T-helper 1 cell (primary cell): Measurements from ENCODE around the gene TPM2.
A peak's percentile ranks its signal among the peaks of the same experiment; 100 is the strongest.

Experiments used
- DNase-seq, 5 donors: peaks; one replicate each; pipeline ENCODE4 v3.0.0-alpha.2; 2012 to 2020

Gene TPM2

DNA sequence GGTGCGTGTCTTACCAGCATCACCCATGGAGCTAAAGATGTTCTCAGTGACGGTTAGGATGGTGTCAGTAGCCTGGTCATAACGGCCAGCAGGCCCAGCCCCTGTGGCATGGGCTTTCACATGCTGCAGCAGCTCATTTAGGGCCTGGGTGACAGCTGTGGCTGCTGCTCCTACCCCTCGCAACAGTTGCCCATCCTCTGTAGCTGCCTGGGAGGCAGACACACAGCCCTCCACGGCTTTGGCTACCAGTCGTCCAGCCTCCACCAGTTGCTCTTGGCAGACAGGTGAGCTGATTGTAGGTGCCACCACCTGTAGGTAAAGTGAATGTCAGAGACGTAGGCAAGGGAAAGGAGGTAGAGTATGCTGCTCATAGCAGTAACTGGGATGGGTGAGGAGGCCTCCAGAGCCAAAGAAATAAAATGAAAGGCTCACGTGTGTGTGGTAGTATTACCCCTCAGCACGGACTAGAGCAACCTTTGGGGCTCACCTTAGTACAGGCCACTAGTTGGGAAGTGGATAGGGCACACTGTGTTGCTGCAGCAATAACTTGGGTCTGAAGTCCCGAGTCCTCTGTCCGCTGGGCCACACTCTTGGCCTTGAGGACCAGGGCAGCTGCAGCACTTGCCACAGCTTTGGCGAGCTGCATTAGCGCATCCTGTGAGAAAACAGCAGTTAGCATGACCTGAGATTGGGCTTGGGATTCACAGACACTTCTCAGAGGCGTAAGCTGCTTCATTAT, 27.6 kb upstream of the TPM2 start:
- DNase-seq: no peak

GRCh38 chr9:35716230-35716629, 26.5 kb upstream of the TPM2 start:
- no peak for DNase-seq

- DNase-seq: no peak
These were observed 25.0 kb upstream of the TPM2 start for GRCh38 chr9:35714579-35715252.

DNA sequence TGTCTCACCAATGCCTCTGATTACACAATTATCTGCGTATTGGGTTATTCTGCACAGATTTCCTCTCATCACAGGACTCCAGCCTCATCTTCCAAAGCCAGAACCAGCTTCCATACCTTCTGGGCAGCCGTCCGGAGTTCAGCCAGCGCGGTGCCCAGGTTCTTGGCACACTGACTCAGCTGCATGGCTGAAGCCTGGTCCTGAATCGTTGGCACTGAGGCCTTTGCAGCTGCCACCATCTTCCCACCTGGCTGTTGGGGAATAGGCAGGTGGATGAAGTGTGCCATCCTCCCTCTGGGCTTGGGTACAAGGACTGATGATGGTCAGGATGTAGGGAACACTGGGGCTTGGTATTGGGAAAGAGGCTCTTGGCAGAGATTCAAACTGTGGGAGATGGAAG, 24.4 kb upstream of the TPM2 start:
- no peak for DNase-seq

GRCh38 chr9:35713578-35713977, 23.9 kb upstream of the TPM2 start:
- DNase-seq: no peak

DNA sequence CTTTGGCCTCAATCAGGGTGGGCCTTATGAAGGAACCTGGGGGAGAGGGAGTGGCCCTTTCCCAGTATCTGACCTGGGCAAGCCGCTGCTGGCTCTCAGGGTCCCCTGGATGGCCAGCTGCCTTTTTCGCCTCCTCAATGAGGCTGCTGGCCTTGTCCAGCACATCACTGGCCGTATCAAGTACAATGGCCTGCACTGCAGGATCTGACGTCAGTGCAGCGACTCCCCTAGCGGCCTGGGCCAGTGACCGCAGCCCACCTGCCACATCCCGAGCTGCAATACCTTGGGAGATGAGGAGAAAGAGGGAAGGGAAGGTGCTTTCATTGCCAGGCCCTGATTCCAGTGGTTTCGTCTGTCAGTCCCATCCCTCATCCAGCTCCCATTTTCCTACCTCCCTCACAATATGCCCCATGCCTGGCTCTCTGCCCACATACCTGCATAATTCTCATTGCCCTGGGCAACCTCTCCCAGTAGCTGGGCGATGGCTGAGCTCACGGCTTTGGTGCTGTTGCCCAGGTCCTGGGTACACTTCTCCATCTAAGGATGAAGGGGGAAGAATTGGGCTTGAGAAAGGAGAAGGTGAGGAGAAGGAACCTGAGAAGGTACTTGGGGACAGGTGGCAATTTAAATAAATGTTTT, 23.2 kb upstream of the TPM2 start:
- DNase-seq: no peak

DNA sequence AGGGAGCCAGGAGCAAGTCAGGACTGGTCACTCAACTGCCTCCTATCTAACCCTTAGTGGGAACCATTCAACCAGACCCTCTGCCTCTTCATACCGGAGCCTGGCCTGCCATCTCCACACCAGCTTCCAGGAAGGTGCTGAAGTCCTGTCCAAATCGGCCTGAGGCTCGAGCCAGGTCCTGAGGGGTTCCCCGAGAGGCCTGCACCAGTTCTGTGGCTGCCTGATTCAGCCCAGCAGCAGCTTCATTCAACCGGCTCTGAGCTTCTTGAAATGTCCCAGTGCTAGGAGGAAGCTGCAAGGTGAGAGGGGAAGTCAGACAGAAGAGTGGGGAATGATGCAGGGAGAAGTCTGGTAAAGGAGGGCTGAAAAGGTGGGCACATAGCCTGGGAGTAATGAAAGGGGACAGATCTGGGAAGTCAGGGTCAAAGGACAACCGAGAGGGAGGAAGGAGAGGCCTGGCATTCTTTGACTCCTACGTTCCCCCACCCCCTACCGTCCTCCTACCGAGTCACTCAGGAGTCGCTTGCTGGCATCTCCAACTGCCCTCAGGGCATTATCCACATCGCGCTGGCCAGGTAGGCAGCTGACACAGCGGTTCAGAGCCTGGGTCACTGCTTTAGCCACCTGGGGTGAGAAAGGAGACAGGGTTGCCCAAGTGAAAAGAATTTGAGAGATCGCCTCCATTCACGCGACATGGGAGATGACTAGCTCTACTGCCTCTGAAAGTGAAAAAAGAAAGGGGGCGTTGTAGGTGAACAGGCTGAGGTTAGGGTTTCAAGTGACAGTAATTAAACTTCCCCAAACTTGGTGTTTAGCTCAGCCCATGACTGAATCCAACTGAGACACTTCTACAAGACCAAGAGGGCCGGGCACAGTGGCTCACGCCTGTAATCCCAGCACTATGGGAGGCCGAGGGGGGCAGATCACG, 22.0 kb upstream of the TPM2 start:
- DNase-seq: no peak

DNA sequence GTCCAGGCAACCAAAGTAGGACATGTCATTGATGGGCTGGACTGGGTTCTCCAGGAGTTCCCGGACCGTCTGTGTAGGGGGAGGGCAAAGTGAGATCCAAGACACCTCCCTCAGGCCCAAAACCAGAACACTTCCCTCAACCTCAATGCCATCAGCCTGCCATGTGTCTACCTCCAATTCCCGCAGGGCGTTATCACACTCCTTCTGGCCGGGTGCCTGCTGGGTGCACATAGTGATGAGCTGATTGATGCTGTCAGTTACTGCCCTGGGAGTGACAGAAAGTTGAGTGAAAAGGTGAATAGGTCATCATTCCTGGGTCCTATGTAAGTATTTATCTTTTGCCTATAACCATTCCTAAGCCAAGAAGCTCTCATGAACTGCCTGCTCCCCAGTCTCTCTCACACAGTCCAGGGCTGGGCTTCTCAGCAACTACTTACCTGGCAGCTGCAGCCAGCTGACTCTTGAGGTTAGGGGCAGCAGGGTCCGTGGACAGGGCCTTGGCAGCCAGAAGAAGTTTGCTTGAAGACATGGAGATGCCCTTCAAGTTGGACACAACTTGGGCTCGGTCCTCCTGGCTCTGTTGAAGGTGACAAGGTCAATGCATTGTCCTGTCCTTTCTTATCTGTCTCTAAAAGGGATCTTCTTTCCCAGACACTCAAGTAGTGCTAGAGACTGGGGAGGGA, 21.2 kb upstream of the TPM2 start:
- no peak for DNase-seq

- DNase-seq: no peak
These were observed 18.4 kb upstream of the TPM2 start for GRCh38 chr9:35708146-35708545.

GRCh38 chr9:35706951-35707350, 17.2 kb upstream of the TPM2 start:
- no peak for DNase-seq

GRCh38 chr9:35705836-35706430, 16.2 kb upstream of the TPM2 start:
- no peak for DNase-seq

DNA sequence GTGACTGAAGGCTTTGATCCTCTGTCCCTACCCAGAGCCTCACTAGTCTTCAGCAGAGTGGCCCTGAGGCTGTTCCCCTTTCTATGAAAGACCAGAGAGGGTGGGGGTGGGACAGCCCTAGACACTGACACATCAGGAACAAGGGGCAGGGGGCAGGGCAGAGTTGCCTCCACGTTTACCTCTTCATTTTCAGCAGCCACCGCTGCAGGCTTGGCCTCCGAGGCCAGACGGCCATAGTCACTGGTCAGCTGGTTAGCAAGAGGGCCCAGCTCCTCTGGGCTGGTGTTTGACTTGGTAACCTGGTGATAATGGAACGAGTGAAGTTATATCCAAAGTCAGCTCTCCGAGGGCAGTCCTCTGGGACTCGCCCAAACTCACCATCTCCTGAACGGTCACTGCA, 15.6 kb upstream of the TPM2 start:
- DNase-seq: no peak

- DNase-seq: no peak
These were observed 14.4 kb upstream of the TPM2 start for GRCh38 chr9:35703906-35704672.

DNA sequence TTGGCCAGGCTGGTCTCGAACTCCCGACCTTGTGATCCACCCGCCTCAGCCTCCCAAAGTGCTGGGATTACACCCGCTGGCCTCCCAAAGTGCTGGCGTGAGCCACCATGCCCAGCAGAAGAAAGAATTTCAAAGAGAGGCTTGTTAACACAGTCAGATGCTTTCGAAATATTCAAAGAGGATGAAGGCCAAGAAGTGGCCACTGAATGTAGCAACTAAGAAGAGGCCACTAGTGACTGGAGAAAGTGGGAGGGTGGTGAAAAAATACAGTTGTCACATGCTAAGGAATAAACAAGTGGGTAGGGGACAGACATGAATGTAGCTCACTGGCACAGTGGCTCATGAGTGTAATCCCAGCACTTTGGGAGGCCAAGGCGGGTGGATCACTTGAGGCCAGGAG, 13.0 kb upstream of the TPM2 start:
- DNase-seq: no peak

DNA sequence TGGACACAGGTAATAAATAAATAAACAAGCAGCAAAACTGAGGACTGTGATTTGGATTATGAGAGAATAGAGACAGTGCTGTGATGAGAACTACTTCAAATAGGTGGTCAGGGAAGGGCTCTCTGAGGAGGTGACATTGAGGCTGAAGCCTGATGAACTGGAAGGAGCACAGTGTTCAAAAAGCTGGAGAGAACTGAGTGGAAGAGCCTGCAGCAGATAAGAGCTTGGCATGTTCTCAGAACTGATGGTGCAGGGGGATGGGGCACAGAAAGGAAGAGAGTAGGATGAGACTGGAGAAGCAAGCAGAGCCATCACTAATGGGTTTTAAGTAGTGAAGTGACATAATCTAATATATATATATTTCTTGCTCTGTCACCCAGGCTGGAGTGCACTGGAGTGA, 11.2 kb upstream of the TPM2 start:
- no peak for DNase-seq

GRCh38 chr9:35700031-35700430, 10.3 kb upstream of the TPM2 start:
- no peak for DNase-seq

DNA sequence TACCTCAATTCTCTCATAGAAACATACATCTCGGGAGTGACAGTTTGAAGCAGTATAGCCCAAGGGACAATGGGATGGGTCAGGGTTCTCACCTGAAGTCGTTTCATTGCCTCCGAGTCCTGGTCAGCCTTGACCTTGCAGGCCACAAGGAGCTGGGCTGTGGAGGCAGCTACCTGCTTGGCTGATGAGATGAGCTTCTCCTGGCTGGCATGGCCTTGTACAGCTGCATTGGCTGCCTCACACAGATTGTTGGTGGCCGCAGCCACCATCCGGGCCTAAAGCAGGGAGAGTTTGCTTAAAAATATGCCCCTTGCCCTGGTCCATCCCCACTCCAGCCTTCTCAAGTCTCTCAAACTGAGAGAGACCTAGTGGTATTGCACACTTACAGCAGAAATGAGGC, 8.5 kb upstream of the TPM2 start:
- no peak for DNase-seq

- DNase-seq: no peak
These were observed 7.8 kb upstream of the TPM2 start for GRCh38 chr9:35697486-35697885.

DNA sequence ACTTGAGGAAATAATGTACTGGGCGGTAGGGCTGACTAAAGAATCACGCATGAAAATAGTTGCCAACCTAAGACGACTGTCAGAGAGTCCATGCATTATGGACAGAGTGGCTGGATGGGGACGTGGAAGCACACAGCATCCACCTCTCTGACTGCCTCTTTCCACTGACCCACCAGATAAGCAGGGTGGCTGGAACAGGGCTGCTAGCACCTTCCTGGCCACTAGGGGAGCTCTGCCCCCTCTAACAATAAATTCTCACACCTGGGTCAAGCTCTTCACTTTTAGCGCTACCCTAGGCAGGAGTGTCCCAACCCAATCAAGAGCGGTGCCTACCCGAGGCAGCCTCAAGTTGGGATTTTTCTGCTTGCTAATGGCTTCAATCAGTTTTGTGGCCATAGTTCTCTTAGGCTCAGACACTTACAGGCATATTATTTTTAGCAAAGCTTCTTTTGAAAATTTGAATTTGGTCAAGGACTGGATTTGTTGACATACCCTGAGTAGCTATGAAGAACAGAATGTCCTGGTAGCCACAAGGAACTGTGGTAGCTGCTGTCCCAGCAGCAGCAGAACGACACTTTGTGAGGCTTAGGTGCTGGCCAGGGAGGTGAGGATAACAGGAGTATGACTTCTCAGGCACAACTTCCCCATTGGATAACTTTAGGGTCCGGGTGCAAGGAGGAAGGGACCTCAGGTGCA, 6.9 kb upstream of the TPM2 start:
- peak in 3 of 5 donors; percentile 35 to 41 (median 40) for DNase-seq

GRCh38 chr9:35695943-35696401, 6.2 kb upstream of the TPM2 start:
- no peak for DNase-seq
